Spinal cord (tissue), 10 donors: ENCODE results near the gene ZNF490. TPM values are rescaled to one million over a fixed set of nuclear protein-coding genes. Genes with fewer than 3 reads are reported as not detected.

ENCODE experiments used
- DNase-seq, 6 donors: peaks; one replicate each; pipeline versions ENCODE4 v3.0.0 to v3.0.0-alpha.2; 2013 to 2015; ENCODE audit warnings: low spot score in 6 of 6, low read depth in 4 of 6
- H3K27ac ChIP-seq: one replicate; pipeline ENCODE4 v1.5.1; 2013; ENCODE audit warnings: low read depth, low read length, control low read depth
- H3K27me3 ChIP-seq: one replicate; pipeline ENCODE4 v1.6.1; 2013; ENCODE audit warnings: low read length; ENCODE audit not compliant: control insufficient read depth, insufficient read depth
- H3K36me3 ChIP-seq: one replicate; pipeline ENCODE4 v1.6.1; 2013; ENCODE audit warnings: low read length; ENCODE audit not compliant: control insufficient read depth, insufficient read depth
- H3K4me1 ChIP-seq: one replicate; pipeline ENCODE4 v1.6.1; 2013; ENCODE audit warnings: low read length; ENCODE audit not compliant: control insufficient read depth, insufficient read depth
- H3K4me3 ChIP-seq: one replicate; pipeline ENCODE4 v1.5.1; 2013; ENCODE audit warnings: low read depth, low read length, control low read depth
- H3K9me3 ChIP-seq: one replicate; pipeline ENCODE4 v1.6.1; 2013; ENCODE audit warnings: low read length; ENCODE audit not compliant: control insufficient read depth, insufficient read depth
- WGBS: methylation state at CpG from one replicate; pipeline ENCODE4 v1.1.5; 2013; ENCODE audit warnings: missing lambda C conversion rate; ENCODE audit not compliant: insufficient coverage; 5-methylcytosine and 5-hydroxymethylcytosine counted together
- long read RNA-seq, 4 donors: transcript quantifications; one replicate each; lab custom pipeline, GENCODE V29; 2026
- polyA plus RNA-seq, 2 donors: library from polyadenylated mRNA; unstranded; fragments of 120-200 nt; gene quantifications; one replicate each; pipeline ENCODE4 v1.2.1, GENCODE V29; 2013; ENCODE audit not compliant: insufficient read length in 2 of 2
- total RNA-seq, 2 donors: library from RNA; depleted of rRNA in 1 of 2; stranded (reverse); fragments of 120-200 nt in 1 of 2; fragments of >200 nt in 1 of 2; gene quantifications; one replicate each; pipeline versions ENCODE4 v1.2.3 to v1.2.4, GENCODE V29; 2013 to 2014
- donor health status: healthy.

The ZNF490 gene
- total RNA-seq (10 to 100 TPM; 10.7 to 12.9 TPM), polyA plus RNA-seq (1 to 10 TPM; 5.6 to 8.1 TPM)
- long read RNA-seq, donor 1, full-length matches to known transcripts: 1 of 11 reads
- long read RNA-seq, donor 1, partial matches to known transcripts: 10 of 11 reads
- long read RNA-seq, donor 1, other reads (novel, unspliced or antisense): 0 of 11 reads
- long read RNA-seq, donor 2: 0 reads
- long read RNA-seq, donor 3, partial matches to known transcripts: 6 of 6 reads
- long read RNA-seq, donor 3, other reads (novel, unspliced or antisense): 0 of 6 reads
- long read RNA-seq, donor 4, partial matches to known transcripts: 12 of 12 reads
- long read RNA-seq, donor 4, other reads (novel, unspliced or antisense): 0 of 12 reads

- Histone ChIP-seq H3K36me3 (peaks cover 28% of the 10 kb centered on the region), H3K4me3 (peak within 1 kb of the TSS; percentile 99), H3K4me1 (peaks cover 5% of the 10 kb centered on the region), H3K9me3 (no peaks in the 10 kb centered on the region), H3K27me3 (no peaks in the 10 kb centered on the region), H3K27ac (peak within 1 kb of the TSS; percentile 99)
- 0% methylated on average over 58 of the region's 61 CpGs for WGBS
- peak; percentile 94 to 100 (median 98) for DNase-seq
Observed at GRCh38 chr19:12610540-12611360, at the start of gene ZNF490, which contains the start of gene ZNF791. TSS of gene ZNF490 (minus strand) at chr19:12610813. CDS start at chr19:12610680, 133 bp downstream. TSS of gene ZNF791 (plus strand) at chr19:12610920. CDS start at chr19:12611080, 160 bp downstream.

GRCh38 chr19:12657966-12658365 is 47.4 kb upstream of the ZNF490 start:
- Histone ChIP-seq H3K36me3 (peaks cover 86% of the 10 kb centered on the region), H3K27ac (no peak overlapping the region)

GRCh38 chr19:12656899-12657571 is 46.4 kb upstream of the ZNF490 start:
- H3K27ac ChIP-seq: no peak overlapping the region
- no peaks in the 10 kb centered on the region for H3K27me3 ChIP-seq
- no peak for DNase-seq
- peaks cover 82% of the 10 kb centered on the region for H3K36me3 ChIP-seq
- no peak overlapping the region for H3K4me3 ChIP-seq
- no peaks in the 10 kb centered on the region for H3K9me3 ChIP-seq
- 49% methylated on average over 40 of the region's 50 CpGs for WGBS
- H3K4me1 ChIP-seq: no peaks in the 10 kb centered on the region

More at GRCh38 chr19:12657966-12658365, 47.4 kb upstream of the ZNF490 start:
- no peak overlapping the region for H3K4me3 ChIP-seq
- no peaks in the 10 kb centered on the region for H3K9me3 ChIP-seq
- H3K4me1 ChIP-seq: no peaks in the 10 kb centered on the region
- H3K27me3 ChIP-seq: no peaks in the 10 kb centered on the region
- 98% methylated on average over 16 of the region's 22 CpGs for WGBS
- DNase-seq: no peak

- no peaks in the 10 kb centered on the region for H3K4me1 ChIP-seq
- H3K36me3 ChIP-seq: peaks cover 77% of the 10 kb centered on the region
- H3K27me3 ChIP-seq: no peaks in the 10 kb centered on the region
- no peak overlapping the region for H3K27ac ChIP-seq
- no peaks in the 10 kb centered on the region for H3K9me3 ChIP-seq
- H3K4me3 ChIP-seq: no peak overlapping the region
- no peak for DNase-seq
- WGBS: 100% methylated on average over 6 of the region's 8 CpGs
Observed at GRCh38 chr19:12655546-12655945, 44.9 kb upstream of the ZNF490 start.

- Histone ChIP-seq H3K4me1 (peaks cover 15% of the 10 kb centered on the region), H3K27ac (no peak overlapping the region), H3K9me3 (no peaks in the 10 kb centered on the region), H3K4me3 (no peak overlapping the region), H3K27me3 (no peaks in the 10 kb centered on the region), H3K36me3 (peaks cover 53% of the 10 kb centered on the region)
- 100% methylated on average over 2 of the region's 6 CpGs for WGBS
- no peak for DNase-seq
Observed at GRCh38 chr19:12652219-12652618, 41.6 kb upstream of the ZNF490 start.

- Histone ChIP-seq H3K36me3 (peaks cover 31% of the 10 kb centered on the region), H3K9me3 (no peaks in the 10 kb centered on the region)
- 95% methylated on average over 8 of the region's 10 CpGs for WGBS
Observed at GRCh38 chr19:12649941-12650340, 39.3 kb upstream of the ZNF490 start.

GRCh38 chr19:12648088-12648487 is 37.5 kb upstream of the ZNF490 start:
- no peak overlapping the region for H3K27ac ChIP-seq
- H3K27me3 ChIP-seq: no peaks in the 10 kb centered on the region
- peaks cover 15% of the 10 kb centered on the region for H3K4me1 ChIP-seq
- no peak overlapping the region for H3K4me3 ChIP-seq
- no peaks in the 10 kb centered on the region for H3K9me3 ChIP-seq
- DNase-seq: no peak
- WGBS: 16% methylated on average over 25 of the region's 29 CpGs
- H3K36me3 ChIP-seq: peaks cover 18% of the 10 kb centered on the region

More at GRCh38 chr19:12649941-12650340, 39.3 kb upstream of the ZNF490 start:
- peaks cover 15% of the 10 kb centered on the region for H3K4me1 ChIP-seq
- no peaks in the 10 kb centered on the region for H3K27me3 ChIP-seq
- H3K4me3 ChIP-seq: no peak overlapping the region
- H3K27ac ChIP-seq: no peak overlapping the region
- DNase-seq: no peak

- DNase-seq: peak in 2 of 6 donors; percentile 33 to 58
- 6% methylated on average over 31 of the region's 31 CpGs for WGBS
- no peaks in the 10 kb centered on the region for H3K27me3 ChIP-seq
- no peak overlapping the region for H3K27ac ChIP-seq
- H3K4me1 ChIP-seq: peaks cover 15% of the 10 kb centered on the region
- H3K36me3 ChIP-seq: peaks cover 20% of the 10 kb centered on the region
- no peaks in the 10 kb centered on the region for H3K9me3 ChIP-seq
- H3K4me3 ChIP-seq: no peak overlapping the region
Observed at GRCh38 chr19:12647490-12648071, 37.0 kb upstream of the ZNF490 start.

GRCh38 chr19:12647047-12647446 is 36.4 kb upstream of the ZNF490 start:
- H3K9me3 ChIP-seq: no peaks in the 10 kb centered on the region
- WGBS: 77% methylated on average over 3 of the region's 8 CpGs
- no peaks in the 10 kb centered on the region for H3K27me3 ChIP-seq
- no peak overlapping the region for H3K4me3 ChIP-seq
- DNase-seq: no peak
- H3K4me1 ChIP-seq: peaks cover 15% of the 10 kb centered on the region
- H3K36me3 ChIP-seq: peaks cover 17% of the 10 kb centered on the region
- H3K27ac ChIP-seq: no peak overlapping the region
